H1 (cell line): ENCODE data around the gene CFAP157. TPM values are rescaled to one million over a fixed set of nuclear protein-coding genes. Genes with fewer than 3 reads are reported as not detected.

Experiments
- CTCF ChIA-PET: fragments of 300-600 bp; sonication (Branson Sonifier 250); formaldehyde crosslinking; loops from one replicate; lab custom pipeline; 2021; ENCODE audit not compliant: partially characterized antibody; lab: Charles Lee
- POLR2A ChIA-PET: fragments of 300-600 bp; sonication (Branson Sonifier 250); formaldehyde crosslinking; loops from one replicate; lab custom pipeline; 2021; ENCODE audit warnings: inconsistent platforms; ENCODE audit not compliant: partially characterized antibody; lab: Charles Lee
- DNase-seq, 2 experiments: peaks; one replicate each; pipeline versions ENCODE4 v3.0.0 to v3.0.0-alpha.2; 2010 to 2022; ENCODE audit warnings: low spot score in 2 of 2, low read depth in 1 of 2, mixed read lengths in 1 of 2
- FAIRE-seq: peaks from 2 replicates; lab custom pipeline; 2011; peaks lifted over from hg19 to GRCh38; lab: Jason Lieb, UNC
- H2AFZ ChIP-seq: 2 replicates; pipeline ENCODE4 v1.8.1; 2012; ENCODE audit warnings: low read length, inconsistent platforms
- H2AK5ac ChIP-seq: 2 replicates; pipeline ENCODE4 v1.6.1; 2013; ENCODE audit warnings: low read depth, low read length
- H2BK120ac ChIP-seq: replicated peaks from 2 replicates; pipeline ENCODE3; 2013; ENCODE audit warnings: low read depth, low read length, inconsistent platforms
- H2BK12ac ChIP-seq: 2 replicates; pipeline ENCODE4 v1.6.1; 2013; ENCODE audit warnings: low read depth, low read length
- H2BK15ac ChIP-seq: 2 replicates; pipeline ENCODE4 v1.6.1; 2013; ENCODE audit warnings: low read length
- H2BK20ac ChIP-seq: 2 replicates; pipeline ENCODE4 v1.6.1; 2013; ENCODE audit warnings: low read length
- H2BK5ac ChIP-seq: 2 replicates; pipeline ENCODE4 v1.6.1; 2013; ENCODE audit warnings: low read depth, low read length
- H3K14ac ChIP-seq: 2 replicates; pipeline ENCODE4 v1.6.1; 2013; ENCODE audit warnings: inconsistent platforms; ENCODE audit not compliant: insufficient read length
- H3K18ac ChIP-seq: 2 replicates; pipeline ENCODE4 v1.6.1; 2013; ENCODE audit warnings: low read length; ENCODE audit errors: extremely low read depth
- H3K23ac ChIP-seq: 2 replicates; pipeline ENCODE4 v1.6.1; 2013; ENCODE audit warnings: inconsistent platforms; ENCODE audit not compliant: insufficient read length
- H3K23me2 ChIP-seq: 2 replicates; pipeline ENCODE4 v1.6.1; 2013; ENCODE audit warnings: low read depth, low read length
- H3K27ac ChIP-seq: 2 replicates; pipeline ENCODE4 v1.6.1; 2011; ENCODE audit warnings: low read depth, low read length, inconsistent platforms
- H3K27me3 ChIP-seq, 4 experiments: replicated peaks in 1 of 4; 1 replicate in 1 of 4; 2 replicates in 3 of 4; pipeline versions ENCODE4 v1.6.1 to v1.8.1; 2011 to 2013; ENCODE audit warnings: low read length in 3 of 4, mild to moderate bottlenecking in 3 of 4, inconsistent platforms in 2 of 4, mixed read lengths in 2 of 4, moderate library complexity in 1 of 4; ENCODE audit not compliant: control insufficient read depth in 3 of 4, insufficient read depth in 3 of 4; ENCODE audit errors: extremely low read depth in 1 of 4
- H3K36me3 ChIP-seq, 4 experiments: 2 replicates each; pipeline versions ENCODE4 v1.6.1 to v1.8.1; 2011 to 2013; ENCODE audit warnings: mild to moderate bottlenecking in 4 of 4, low read length in 3 of 4, moderate library complexity in 2 of 4, control low read depth in 1 of 4, inconsistent platforms in 1 of 4; ENCODE audit not compliant: insufficient read depth in 4 of 4, control insufficient read depth in 2 of 4
- H3K4ac ChIP-seq: replicated peaks from 2 replicates; pipeline ENCODE3; 2013; ENCODE audit warnings: low read length, low read depth, mixed read lengths, inconsistent platforms; ENCODE audit not compliant: insufficient read length
- H3K4me1 ChIP-seq, 4 experiments: replicated peaks in 1 of 4; 1 replicate in 1 of 4; 2 replicates in 3 of 4; pipeline versions ENCODE4 v1.6.1 to v1.8.1; 2011 to 2013; ENCODE audit warnings: low read length in 3 of 4, inconsistent platforms in 2 of 4, mixed read lengths in 1 of 4; ENCODE audit not compliant: insufficient read depth in 4 of 4, control insufficient read depth in 3 of 4
- H3K4me2 ChIP-seq, 2 experiments: 2 replicates each; pipeline versions ENCODE4 v1.6.1 to v1.8.1; 2011 to 2013; ENCODE audit warnings: low read depth in 2 of 2, low read length in 2 of 2, control low read depth in 1 of 2, inconsistent platforms in 1 of 2, mild to moderate bottlenecking in 1 of 2; ENCODE audit not compliant: insufficient read depth in 1 of 2
- H3K4me3 ChIP-seq, 4 experiments: fragments of 200-600, 300-600 bp in 1 of 4; sonication (generic), shearing (Covaris generic), sonication (Bioruptor Twin) in 1 of 4; 2 replicates each; pipeline versions ENCODE4 v1.5.1 to v1.8.1; 2011 to 2016; ENCODE audit warnings: low read length in 4 of 4, low read depth in 3 of 4, control low read depth in 2 of 4, inconsistent platforms in 2 of 4, mild to moderate bottlenecking in 2 of 4, mixed read lengths in 1 of 4, moderate library complexity in 1 of 4; ENCODE audit not compliant: insufficient read depth in 2 of 4; ENCODE audit errors: extremely low read depth in 1 of 4
- H3K56ac ChIP-seq: replicated peaks from 2 replicates; pipeline ENCODE3; 2013; ENCODE audit warnings: low read depth, mild to moderate bottlenecking, mixed read lengths, low read length, inconsistent platforms; ENCODE audit not compliant: insufficient read length
- H3K79me1 ChIP-seq: 2 replicates; pipeline ENCODE4 v1.6.1; 2013; ENCODE audit warnings: low read depth, low read length, control low read depth
- H3K79me2 ChIP-seq, 2 experiments: 2 replicates each; pipeline versions ENCODE4 v1.6.1 to v1.8.1; 2012 to 2013; ENCODE audit warnings: low read length in 2 of 2, mild to moderate bottlenecking in 2 of 2, inconsistent platforms in 1 of 2; ENCODE audit not compliant: insufficient read depth in 2 of 2, control insufficient read depth in 1 of 2
- H3K9ac ChIP-seq, 4 experiments: replicated peaks in 1 of 4; 1 replicate in 1 of 4; 2 replicates in 3 of 4; pipeline versions ENCODE4 v1.6.1 to v1.8.1; 2011 to 2013; ENCODE audit warnings: low read depth in 3 of 4, low read length in 3 of 4, control low read depth in 2 of 4, mild to moderate bottlenecking in 2 of 4, moderate library complexity in 2 of 4, inconsistent platforms in 1 of 4; ENCODE audit errors: extremely low read depth in 1 of 4
- H3K9me3 ChIP-seq, 2 experiments: 2 replicates each; pipeline versions ENCODE4 v1.6.1 to v1.8.1; 2012 to 2013; ENCODE audit warnings: mild to moderate bottlenecking in 2 of 2, moderate library complexity in 2 of 2, control low read depth in 1 of 2, inconsistent platforms in 1 of 2, low read depth in 1 of 2, low read length in 1 of 2, mixed read lengths in 1 of 2; ENCODE audit not compliant: insufficient read depth in 2 of 2
- H4K20me1 ChIP-seq, 2 experiments: replicated peaks in 1 of 2; 2 replicates each; pipeline versions ENCODE3 to v1.8.1; 2011 to 2013; ENCODE audit warnings: inconsistent platforms in 2 of 2, low read length in 2 of 2, mild to moderate bottlenecking in 1 of 2; ENCODE audit not compliant: insufficient read depth in 2 of 2, control insufficient read depth in 1 of 2
- H4K5ac ChIP-seq: 2 replicates; pipeline ENCODE4 v1.6.1; 2013; ENCODE audit warnings: low read length, low read depth, mixed read lengths, inconsistent platforms; ENCODE audit not compliant: insufficient read length
- H4K8ac ChIP-seq: 2 replicates; pipeline ENCODE4 v1.8.0; 2013; ENCODE audit warnings: mild to moderate bottlenecking, moderate library complexity, low read length, inconsistent platforms; ENCODE audit not compliant: insufficient read depth; ENCODE audit errors: extremely low read depth
- H4K91ac ChIP-seq: replicated peaks from 2 replicates; pipeline ENCODE3; 2013; ENCODE audit warnings: low read length, mixed read lengths, inconsistent platforms; ENCODE audit not compliant: insufficient read length
- WGBS, 2 experiments: shearing (Covaris generic) in 1 of 2; methylation state at CpG; one replicate each; pipeline versions ENCODE4 v1.1.6 to v1.1.7; 2013 to 2015; ENCODE audit warnings: low lambda C conversion rate in 2 of 2, mixed read lengths in 2 of 2, inconsistent platforms in 1 of 2, low coverage in 1 of 2, missing lambda C conversion rate in 1 of 2; ENCODE audit not compliant: insufficient replicate concordance in 2 of 2, insufficient coverage in 1 of 2, insufficient read length in 1 of 2; ENCODE audit errors: extremely low coverage in 1 of 2, missing lambda C conversion rate in 1 of 2; 5-methylcytosine and 5-hydroxymethylcytosine counted together
- polyA plus RNA-seq, 7 experiments: library from polyadenylated mRNA; depleted of rRNA in 3 of 7; stranded (reverse) in 5 of 7; unstranded in 2 of 7; fragments of >200 nt in 5 of 7; fragments of 200-250 nt in 2 of 7; gene quantifications; 1 replicate in 5 of 7; 2 replicates in 1 of 7; 4 replicates in 1 of 7; pipeline versions ENCODE4 v1.2.1 to v1.2.3, GENCODE V29; 2011 to 2013; ENCODE audit warnings: missing spikeins in 2 of 7, mixed read lengths in 2 of 7
- total RNA-seq: library from RNA; stranded (reverse); fragmentation: NEBNext Ultra II Directional; extraction: Animal tissue kit (Norgen Biotek cat#: 25700); gene quantifications from 2 replicates; pipeline ENCODE4 v1.2.1, GENCODE V29; 2021

Gene CFAP157
- total and polyA plus RNA-seq, 2 of the 8 experiments (the other 6 are each of a cell fraction or from before 2014, with no cell fraction given), result not detected

DNA sequence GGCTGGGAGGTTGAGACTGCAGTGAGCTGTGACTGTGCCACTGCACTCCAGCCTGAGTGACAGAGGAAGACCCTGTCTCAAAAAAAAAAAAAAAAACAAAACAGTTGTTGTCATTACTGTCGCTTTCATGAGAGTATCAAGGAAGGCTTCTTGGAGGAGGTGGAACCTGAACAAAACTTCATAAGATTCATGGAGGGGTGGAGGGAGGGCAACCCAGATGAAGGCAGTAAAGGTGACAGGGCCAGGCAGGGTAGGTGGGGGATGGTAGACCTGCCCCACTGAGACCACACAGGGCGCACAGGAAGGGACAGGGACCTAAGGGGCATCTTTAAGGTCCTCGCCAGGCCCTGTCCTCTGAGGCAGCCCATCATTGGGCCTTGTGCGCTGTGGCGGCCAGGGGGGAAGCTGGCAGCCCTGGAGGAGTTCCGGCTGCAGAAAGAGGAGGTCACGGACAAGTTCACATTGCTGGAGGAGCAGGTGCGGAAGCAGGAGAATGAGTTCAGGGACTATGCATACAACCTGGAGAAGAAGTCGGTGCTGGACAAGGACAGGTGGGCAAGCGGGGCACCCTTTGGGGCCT, 3.5 kb downstream of the CFAP157 start:
- FAIRE-seq, result no peak
- POLR2A ChIA-PET, result interaction anchor here (2.6 kb wide), 1 partner anchor 12 kb away, joined by 7 read pairs; no protein-coding TSS in a partner anchor
- Histone ChIP-seq H3K4me1 (peaks cover 0 to 30% (median 23%) of the 10 kb centered on the region in 4 experiments; a peak in 6 of 7 replicates), H3K9me3 (no peaks in the 10 kb centered on the region), H3K56ac (no peak overlapping the region), H3K36me3 (no peaks in the 10 kb centered on the region), H2BK12ac (no peak overlapping the region), H3K23ac (no peak overlapping the region), H3K4ac (no peak overlapping the region), H4K20me1 (peaks cover 0 to 3% of the 10 kb centered on the region in 2 experiments), H3K79me1 (no peaks in the 10 kb centered on the region; the same call in 1 of the 2 replicates), H2BK15ac (no peak overlapping the region), H2AFZ (no peak overlapping the region), H3K27me3 (0 out of 7 replicates have a peak, but pooled peaks cover 0 to 2% (median 0%) of the 10 kb centered on the region in 4 experiments), H3K23me2 (peaks cover 7% of the 10 kb centered on the region; the same call in 1 of the 2 replicates), H2BK5ac (no peak overlapping the region), H2BK20ac (no peak overlapping the region), H3K18ac (peak overlapping the region; percentile 9; the same call in 1 of the 2 replicates), H3K9ac (no peak overlapping the region), H4K91ac (no peak overlapping the region), H2BK120ac (no peak overlapping the region), H4K5ac (no peak overlapping the region), H3K4me2 (no peak overlapping the region), H3K79me2 (no peaks in the 10 kb centered on the region), H4K8ac (no peak overlapping the region), H3K14ac (no peak overlapping the region), H2AK5ac (no peak overlapping the region), H3K4me3 (no peak overlapping the region), H3K27ac (no peak overlapping the region)
- DNase-seq, result no peak
- WGBS, 2 experiments, result 90% methylated on average over 10 of the region's 10 CpGs; no CpG with 5 or more reads in 1 of the 2 experiments
- CTCF ChIA-PET, result interaction anchor here (1.3 to 3.9 kb wide), 4 partner anchors 23 to 211 kb away, joined by 3 to 23 read pairs (median 4); partner anchors contain the start of genes CDK9 and TOR2A
